Loucy (cell line): ENCODE measurements around the gene TBX6.
A peak's percentile ranks its signal among the peaks of the same experiment; 100 is the strongest.

Experiments used
- H2AFZ ChIP-seq: fragments of 200-600 bp; sonication (generic); 2 replicates; pipeline ENCODE4 v1.6.0; 2016; ENCODE audit warnings: antibody characterized with exemption, mild to moderate bottlenecking, low read length, moderate library complexity
- H3F3A ChIP-seq: fragments of 200-600 bp; 2 replicates; pipeline ENCODE4 v1.6.0; 2016; ENCODE audit warnings: antibody characterized with exemption, low read depth, mild to moderate bottlenecking
- H3K27me3 ChIP-seq: fragments of 200-600 bp; sonication (generic); 2 replicates; pipeline ENCODE4 v1.6.1; 2014; ENCODE audit warnings: low read length, mild to moderate bottlenecking; ENCODE audit not compliant: insufficient read depth, poor library complexity, severe bottlenecking
- H3K36me3 ChIP-seq: fragments of 200-600 bp; sonication (generic); 2 replicates; pipeline ENCODE4 v1.6.1; 2016; ENCODE audit warnings: low read length; ENCODE audit not compliant: insufficient read depth
- H3K4me1 ChIP-seq: fragments of 200-600 bp; sonication (generic); 2 replicates; pipeline ENCODE4 v1.5.1; 2014; ENCODE audit warnings: low read length, mild to moderate bottlenecking; ENCODE audit not compliant: insufficient read depth, poor library complexity, severe bottlenecking
- H3K4me2 ChIP-seq: fragments of 200-600 bp; sonication (generic); 2 replicates; pipeline ENCODE4 v1.6.0; 2014; ENCODE audit warnings: antibody characterized with exemption, low read length, low read depth, mild to moderate bottlenecking; ENCODE audit not compliant: poor library complexity, severe bottlenecking
- H3K4me3 ChIP-seq: fragments of 200-600 bp; sonication (generic); 2 replicates; pipeline ENCODE4 v1.5.1; 2014; ENCODE audit warnings: low read length, mild to moderate bottlenecking, mixed read lengths; ENCODE audit not compliant: poor library complexity, severe bottlenecking
- H3K79me2 ChIP-seq: fragments of 200-600 bp; sonication (generic); 2 replicates; pipeline ENCODE4 v1.6.1; 2014; ENCODE audit warnings: low read length; ENCODE audit not compliant: insufficient read depth
- H3K9ac ChIP-seq: fragments of 200-600 bp; sonication (generic); 2 replicates; pipeline ENCODE4 v1.6.0; 2014; ENCODE audit warnings: mild to moderate bottlenecking, low read depth, low read length, moderate library complexity; ENCODE audit not compliant: poor library complexity, severe bottlenecking
- H3K9me2 ChIP-seq: fragments of 200-600 bp; sonication (generic); replicated peaks from 2 replicates; pipeline ENCODE4 v1.6.1; 2016; ENCODE audit warnings: low read depth, low read length, mixed read lengths
- H3K9me3 ChIP-seq: fragments of 200-600 bp; sonication (generic); 2 replicates; pipeline ENCODE4 v1.6.1; 2014; ENCODE audit warnings: mild to moderate bottlenecking, antibody characterized with exemption, low read length, low read depth; ENCODE audit not compliant: insufficient read depth
- H4K20me1 ChIP-seq: fragments of 200-600 bp; sonication (generic); 2 replicates; pipeline ENCODE4 v1.6.0; 2014; ENCODE audit warnings: antibody characterized with exemption, low read length, mild to moderate bottlenecking; ENCODE audit not compliant: insufficient read depth, poor library complexity, severe bottlenecking
- EZH2phosphoT487 ChIP-seq: fragments of 200-600 bp; IDR thresholded peaks from 2 replicates; pipeline ENCODE4 v1.6.1; 2018; ENCODE audit warnings: antibody characterized with exemption, mild to moderate bottlenecking, moderate library complexity, borderline replicate concordance
- TF ChIP-seq, protein P1 (sequence below): fragments of 200-600 bp; sonication (generic); conservative IDR thresholded peaks from 2 replicates; pipeline ENCODE4 v1.5.1; 2014; ENCODE audit warnings: mild to moderate bottlenecking, antibody characterized with exemption, low read length

TBX6 gene

DNA sequence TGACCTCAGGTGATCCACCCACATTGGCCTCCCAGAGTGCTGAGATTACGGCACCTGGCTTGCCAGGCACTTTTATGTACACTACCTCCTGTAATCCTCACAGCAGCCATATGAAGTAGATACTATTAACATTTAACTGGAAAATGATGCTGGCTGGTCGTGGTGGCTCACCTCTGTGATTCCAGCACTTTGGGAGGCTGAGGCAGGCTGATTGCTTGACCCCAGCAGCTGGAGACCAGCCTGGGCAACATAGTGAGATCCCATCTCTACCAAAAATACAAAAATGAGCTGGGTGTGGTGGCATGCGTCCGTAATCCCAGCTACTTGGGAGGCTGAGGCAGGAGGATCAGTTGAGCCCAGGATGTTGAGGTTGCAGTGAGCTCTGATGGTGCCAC, 33.3 kb upstream of the TBX6 start:
- Histone ChIP-seq H3K79me2 (peaks cover 18% of the 10 kb centered on the region), H3K4me1 (peaks cover 19% of the 10 kb centered on the region), H3F3A (no peaks in the 10 kb centered on the region), H3K9ac (no peak overlapping the region), H3K9me2 (no peaks in the 10 kb centered on the region), H3K27me3 (no peaks in the 10 kb centered on the region), H3K4me2 (no peak overlapping the region), H3K4me3 (no peak overlapping the region), H2AFZ (no peak overlapping the region), H3K36me3 (no peaks in the 10 kb centered on the region), H3K9me3 (no peaks in the 10 kb centered on the region), H4K20me1 (no peaks in the 10 kb centered on the region)
- TF ChIP-seq, protein P1, sequence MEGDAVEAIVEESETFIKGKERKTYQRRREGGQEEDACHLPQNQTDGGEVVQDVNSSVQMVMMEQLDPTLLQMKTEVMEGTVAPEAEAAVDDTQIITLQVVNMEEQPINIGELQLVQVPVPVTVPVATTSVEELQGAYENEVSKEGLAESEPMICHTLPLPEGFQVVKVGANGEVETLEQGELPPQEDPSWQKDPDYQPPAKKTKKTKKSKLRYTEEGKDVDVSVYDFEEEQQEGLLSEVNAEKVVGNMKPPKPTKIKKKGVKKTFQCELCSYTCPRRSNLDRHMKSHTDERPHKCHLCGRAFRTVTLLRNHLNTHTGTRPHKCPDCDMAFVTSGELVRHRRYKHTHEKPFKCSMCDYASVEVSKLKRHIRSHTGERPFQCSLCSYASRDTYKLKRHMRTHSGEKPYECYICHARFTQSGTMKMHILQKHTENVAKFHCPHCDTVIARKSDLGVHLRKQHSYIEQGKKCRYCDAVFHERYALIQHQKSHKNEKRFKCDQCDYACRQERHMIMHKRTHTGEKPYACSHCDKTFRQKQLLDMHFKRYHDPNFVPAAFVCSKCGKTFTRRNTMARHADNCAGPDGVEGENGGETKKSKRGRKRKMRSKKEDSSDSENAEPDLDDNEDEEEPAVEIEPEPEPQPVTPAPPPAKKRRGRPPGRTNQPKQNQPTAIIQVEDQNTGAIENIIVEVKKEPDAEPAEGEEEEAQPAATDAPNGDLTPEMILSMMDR, result no peak
- TF ChIP-seq EZH2phosphoT487, result no peak

DNA sequence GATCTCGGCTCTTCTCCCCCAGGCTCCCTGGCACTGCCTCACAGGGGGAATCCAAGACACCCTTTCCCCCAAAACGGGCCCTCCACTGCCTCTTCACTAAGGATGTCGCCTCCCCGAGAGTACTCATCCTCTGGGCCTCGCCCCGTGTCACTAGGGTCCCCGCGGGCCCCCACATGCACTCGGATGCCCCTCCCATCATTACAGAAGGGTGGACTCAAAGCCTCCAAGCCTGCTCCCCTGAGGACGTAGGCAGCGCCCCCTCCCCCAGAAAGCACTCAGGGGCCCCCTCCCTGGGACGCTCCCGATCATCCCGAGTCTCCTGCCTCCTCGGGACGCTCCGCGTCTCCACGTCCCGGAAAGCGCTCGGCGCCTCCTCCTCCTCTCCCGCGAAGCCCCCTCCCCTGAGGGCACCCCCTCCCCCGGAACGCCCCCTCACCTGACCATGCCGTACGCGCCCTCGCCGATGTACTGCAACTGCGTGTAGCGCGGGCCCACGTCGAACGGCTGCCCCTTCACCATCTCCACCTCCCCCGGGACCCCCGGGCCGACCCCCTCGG, 31.0 kb upstream of the TBX6 start:
- peaks cover 19% of the 10 kb centered on the region for H3K4me1 ChIP-seq
- no peaks in the 10 kb centered on the region for H3K9me2 ChIP-seq
- peak overlapping the region; percentile 92 for H3K9ac ChIP-seq
- H3K4me2 ChIP-seq, result peak overlapping the region; percentile 93
- peak overlapping the region; percentile 85 for H2AFZ ChIP-seq
- peak overlapping the region; percentile 84 for H3K4me3 ChIP-seq
- TF ChIP-seq EZH2phosphoT487, result no peak
- TF ChIP-seq, protein P1, result no peak
- H3K36me3 ChIP-seq, result no peaks in the 10 kb centered on the region
- H3F3A ChIP-seq, result no peaks in the 10 kb centered on the region
- H3K27me3 ChIP-seq, result no peaks in the 10 kb centered on the region
- H3K9me3 ChIP-seq, result no peaks in the 10 kb centered on the region
- H4K20me1 ChIP-seq, result no peaks in the 10 kb centered on the region
- peaks cover 18% of the 10 kb centered on the region for H3K79me2 ChIP-seq

DNA sequence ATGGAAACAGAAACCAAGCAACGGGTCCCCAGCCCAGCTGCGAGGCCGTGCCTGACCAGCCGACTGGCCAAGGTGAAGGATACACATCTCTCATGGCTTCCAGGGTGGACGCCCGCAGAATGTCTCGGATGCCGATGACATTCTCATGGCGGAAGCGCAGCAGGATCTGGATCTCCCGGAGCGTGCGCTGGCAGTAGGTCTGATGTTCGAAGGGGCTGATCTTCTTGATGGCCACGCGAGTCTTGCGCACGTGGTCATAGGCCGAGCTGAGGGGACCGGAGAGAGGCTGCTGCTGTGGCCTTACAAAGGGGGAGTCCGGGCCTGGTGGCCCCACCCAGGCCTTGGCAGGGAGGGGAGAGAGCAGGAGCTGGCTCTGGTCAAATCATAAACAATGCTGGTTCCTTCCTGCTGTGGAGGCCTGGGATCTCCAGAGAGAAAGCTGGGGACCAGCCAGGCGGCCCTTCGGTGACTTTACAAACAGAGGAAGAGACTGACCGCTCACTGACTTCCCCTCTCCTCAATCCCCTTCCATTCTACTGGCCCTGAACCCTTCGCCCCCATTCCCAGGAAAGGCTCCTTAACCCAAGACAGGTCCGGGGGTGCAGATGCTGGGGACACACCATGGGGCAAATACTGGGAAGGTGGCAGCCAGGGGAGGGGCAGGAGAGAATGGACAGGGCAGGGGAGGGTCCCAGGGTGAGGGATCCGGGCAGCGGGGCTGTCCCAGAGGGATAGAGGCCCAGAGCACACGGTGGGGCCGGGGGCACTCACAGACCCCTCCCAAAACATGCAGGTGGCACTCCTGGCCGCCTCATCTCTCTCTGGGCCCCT, 30.2 kb upstream of the TBX6 start:
- Histone ChIP-seq H3K9ac (peak overlapping the region; percentile 92), H3K4me3 (peak overlapping the region; percentile 84), H3K36me3 (no peaks in the 10 kb centered on the region), H3K79me2 (peaks cover 18% of the 10 kb centered on the region), H3K27me3 (no peaks in the 10 kb centered on the region), H3K9me3 (no peaks in the 10 kb centered on the region), H4K20me1 (no peaks in the 10 kb centered on the region), H3K4me2 (peak overlapping the region; percentile 93), H3F3A (no peaks in the 10 kb centered on the region), H3K4me1 (peaks cover 19% of the 10 kb centered on the region), H2AFZ (peak overlapping the region; percentile 85; the same call in 1 of the 2 replicates), H3K9me2 (no peaks in the 10 kb centered on the region)
- TF ChIP-seq, protein P1, result no peak
- no peak for TF ChIP-seq EZH2phosphoT487
